HCT116 (cell line): ENCODE measurements around the gene UBE3C. TPM values are rescaled to one million over a fixed set of nuclear protein-coding genes. Genes with fewer than 3 reads are reported as not detected.
A peak's percentile ranks its signal among the peaks of the same experiment; 100 is the strongest.

Experiments
- ATAC-seq: fragments of 200-7000 bp; cut with Tn5 transposase; 2 replicates; pipeline ENCODE4 v1.9.1; 2020; ENCODE audit warnings: mild to moderate bottlenecking, moderate library complexity
- BruUV-seq: library from RNA; stranded (reverse); fragments of 400-500 nt; replicated peaks from 2 replicates; lab custom pipeline; 2021; lab: Mats Ljungman, UMichigan
- CTCF ChIA-PET: fragments of 300-600 bp; sonication (Branson Sonifier 250); formaldehyde crosslinking; loops from one replicate; lab custom pipeline; 2021; ENCODE audit warnings: antibody characterized with exemption; lab: Charles Lee
- POLR2A ChIA-PET: fragments of 300-600, 350-600 bp; sonication (Branson Sonifier 250); formaldehyde crosslinking; loops from one replicate; lab custom pipeline; 2021; ENCODE audit warnings: antibody characterized with exemption; lab: Charles Lee
- RAD21 ChIA-PET, 2 experiments: fragments of 300-600 bp; sonication (Branson Sonifier 250); formaldehyde crosslinking; loops; one replicate each; lab custom pipeline; 2023; ENCODE audit warnings: low total read pairs in 2 of 2; ENCODE audit not compliant: uncharacterized antibody in 2 of 2, unreplicated experiment in 2 of 2, low non-redundant PET in 1 of 2; lab: Charles Lee
- DNase-seq: peaks from one replicate; pipeline ENCODE4 v3.0.0-alpha.2; 2010; ENCODE audit warnings: low read depth, low spot score
- H2AFZ ChIP-seq: fragments of 200-600 bp; shearing (Covaris generic), sonication (generic); 2 replicates; pipeline ENCODE4 v1.6.1; 2017; ENCODE audit warnings: low read depth, mixed run types, mixed read lengths, antibody characterized with exemption, low read length; ENCODE audit not compliant: poor library complexity, severe bottlenecking
- H3K27ac ChIP-seq: 2 replicates; pipeline ENCODE4 v1.5.1; 2012; ENCODE audit warnings: low read depth, low read length
- H3K27me3 ChIP-seq: fragments of 200-600 bp; sonication (generic); 2 replicates; pipeline ENCODE4 v1.6.1; 2016; ENCODE audit warnings: mixed run types, low read length, mixed read lengths; ENCODE audit not compliant: insufficient read depth
- H3K36me3 ChIP-seq, 2 experiments: fragments of 200-500 bp in 1 of 2; fragments of 200-600 bp in 1 of 2; sonication (Bioruptor generic) in 1 of 2; sonication (generic) in 1 of 2; 2 replicates each; pipeline versions ENCODE4 v1.5.1 to v1.6.1; 2014 to 2016; ENCODE audit warnings: low read length in 2 of 2, inconsistent platforms in 1 of 2, mixed read lengths in 1 of 2, mixed run types in 1 of 2; ENCODE audit not compliant: insufficient read depth in 2 of 2, control insufficient read depth in 1 of 2
- H3K4me1 ChIP-seq, 2 experiments: fragments of 200-600 bp in 1 of 2; sonication (generic) in 1 of 2; 2 replicates each; pipeline versions ENCODE4 v1.5.1 to v1.6.1; 2012 to 2017; ENCODE audit warnings: low read length in 2 of 2, inconsistent platforms in 1 of 2, mild to moderate bottlenecking in 1 of 2, mixed read lengths in 1 of 2, mixed run types in 1 of 2, moderate library complexity in 1 of 2; ENCODE audit not compliant: insufficient read depth in 2 of 2, control insufficient read depth in 1 of 2
- H3K4me2 ChIP-seq: fragments of 200-600 bp; sonication (generic); 2 replicates; pipeline ENCODE4 v1.6.1; 2017; ENCODE audit warnings: mixed run types, low read length, mixed read lengths
- H3K4me3 ChIP-seq, 2 experiments: fragments of 200-600 bp in 1 of 2; sonication (generic) in 1 of 2; replicated peaks in 1 of 2; 2 replicates each; pipeline ENCODE4 v1.5.1; 2011 to 2016; ENCODE audit warnings: low read length in 2 of 2, control low read depth in 1 of 2, low read depth in 1 of 2, mild to moderate bottlenecking in 1 of 2, mixed read lengths in 1 of 2, mixed run types in 1 of 2
- H3K79me2 ChIP-seq: fragments of 200-600 bp; sonication (generic); 2 replicates; pipeline ENCODE4 v1.6.1; 2017; ENCODE audit warnings: mild to moderate bottlenecking, mixed run types, low read length, moderate library complexity, mixed read lengths; ENCODE audit not compliant: insufficient read depth
- H3K9ac ChIP-seq: fragments of 200-600 bp; sonication (generic); 2 replicates; pipeline ENCODE4 v1.6.1; 2016; ENCODE audit warnings: low read length, mixed read lengths
- H3K9me2 ChIP-seq: fragments of 200-600 bp; sonication (generic), shearing (Covaris generic); 2 replicates; pipeline ENCODE4 v1.6.1; 2017; ENCODE audit warnings: mixed run types, mild to moderate bottlenecking, moderate library complexity; ENCODE audit not compliant: insufficient read depth
- H3K9me3 ChIP-seq, 2 experiments: fragments of 200-500 bp in 1 of 2; fragments of 200-600 bp in 1 of 2; sonication (Bioruptor generic) in 1 of 2; sonication (generic) in 1 of 2; 2 replicates each; pipeline ENCODE4 v1.6.1; 2014 to 2017; ENCODE audit warnings: low read length in 2 of 2, mixed read lengths in 2 of 2, inconsistent platforms in 1 of 2, low read depth in 1 of 2, mild to moderate bottlenecking in 1 of 2, mixed run types in 1 of 2, moderate library complexity in 1 of 2; ENCODE audit not compliant: control insufficient read depth in 1 of 2, insufficient read depth in 1 of 2
- H4K20me1 ChIP-seq: fragments of 200-600 bp; sonication (generic), shearing (Covaris generic); 2 replicates; pipeline ENCODE4 v1.6.1; 2017; ENCODE audit warnings: mixed run types, mild to moderate bottlenecking, moderate library complexity; ENCODE audit not compliant: insufficient read depth
- ATF3 ChIP-seq: IDR thresholded peaks from 2 replicates; pipeline ENCODE4 v1.6.1; 2012
- CBX3 ChIP-seq: IDR thresholded peaks from 2 replicates; pipeline ENCODE4 v1.6.1; 2012; ENCODE audit warnings: low read depth
- EGR1 ChIP-seq: IDR thresholded peaks from 2 replicates; pipeline ENCODE4 v1.6.1; 2012; ENCODE audit warnings: low read depth
- ELF1 ChIP-seq: IDR thresholded peaks from 2 replicates; pipeline ENCODE4 v1.6.1; 2012; ENCODE audit warnings: low read depth, borderline replicate concordance
- EZH2phosphoT487 ChIP-seq: fragments of 200-600 bp; IDR thresholded peaks from 2 replicates; pipeline ENCODE4 v1.6.1; 2018; ENCODE audit warnings: antibody characterized with exemption, borderline replicate concordance
- JUND ChIP-seq: IDR thresholded peaks from 2 replicates; pipeline ENCODE4 v1.6.1; 2012
- MAX ChIP-seq: IDR thresholded peaks from 2 replicates; pipeline ENCODE4 v1.6.1; 2012
- POLR2A ChIP-seq: IDR thresholded peaks from 2 replicates; pipeline ENCODE4 v1.7.0; 2011; ENCODE audit warnings: borderline replicate concordance; ENCODE audit not compliant: insufficient read depth, insufficient read length; ENCODE audit errors: extremely low read depth
- RAD21 ChIP-seq: IDR thresholded peaks from 2 replicates; pipeline ENCODE4 v1.6.1; 2012; ENCODE audit warnings: low read depth, mild to moderate bottlenecking
- SIN3A ChIP-seq: IDR thresholded peaks from 2 replicates; pipeline ENCODE4 v1.6.1; 2012; ENCODE audit warnings: low read depth
- SP1 ChIP-seq: IDR thresholded peaks from 2 replicates; pipeline ENCODE4 v1.6.1; 2012; ENCODE audit warnings: low read depth
- TCF7L2 ChIP-seq: IDR thresholded peaks from 2 replicates; pipeline ENCODE4 v1.7.0; 2011; ENCODE audit warnings: borderline replicate concordance, inconsistent platforms; ENCODE audit not compliant: insufficient read depth, insufficient read length; ENCODE audit errors: extremely low read depth
- YY1 ChIP-seq: IDR thresholded peaks from 2 replicates; pipeline ENCODE4 v1.6.1; 2011; ENCODE audit warnings: low read length, low read depth, moderate library complexity, mild to moderate bottlenecking; ENCODE audit not compliant: insufficient replicate concordance; ENCODE audit errors: extremely low read depth
- ZFX ChIP-seq: fragments of 450-650 bp; IDR thresholded peaks from 2 replicates; pipeline ENCODE4 v1.6.1; 2017
- ZNF274 ChIP-seq: fragments of 200-500 bp; sonication (Bioruptor generic); IDR thresholded peaks from 2 replicates; pipeline ENCODE4 v1.6.1; 2014; ENCODE audit warnings: mild to moderate bottlenecking, low read depth, low read length, inconsistent platforms
- intact Hi-C: fragments of 100-400 bp; cut with micrococcal nuclease; formaldehyde crosslinking; loops from 2 replicates; pipeline ENCODE4 v1.10.0; 2022
- total RNA-seq: library from RNA; stranded (reverse); gene quantifications from one replicate; pipeline ENCODE4 v1.2.1, GENCODE V29; 2021; ENCODE audit not compliant: unreplicated experiment
- TF ChIP-seq, protein P1 (sequence below), 3 experiments: fragments of 200-600 bp in 1 of 3; sonication (generic) in 1 of 3; IDR thresholded peaks in 2 of 3; conservative IDR thresholded peaks in 1 of 3; 2 replicates each; pipeline ENCODE4 v1.5.1; 2012 to 2017; ENCODE audit warnings: low read depth in 2 of 3, low read length in 2 of 3, antibody characterized with exemption in 1 of 3, borderline replicate concordance in 1 of 3, control low read depth in 1 of 3, mild to moderate bottlenecking in 1 of 3, mixed read lengths in 1 of 3, mixed run types in 1 of 3, moderate library complexity in 1 of 3; ENCODE audit not compliant: insufficient read depth in 1 of 3
- TF ChIP-seq, protein P2 (sequence below): IDR thresholded peaks from 2 replicates; pipeline ENCODE4 v1.6.1; 2011; ENCODE audit warnings: mild to moderate bottlenecking, low read length, moderate library complexity; ENCODE audit not compliant: insufficient replicate concordance; ENCODE audit errors: extremely low read depth

UBE3C gene
- total RNA-seq, 1 experiment from 2014 or later: 68.3 TPM

- intact Hi-C loops: no loop called here
- no peak for DNase-seq
- no peaks in the 10 kb centered on the region for H3K27me3 ChIP-seq
- CTCF ChIA-PET: interaction anchor here (1.1 kb wide), 1 partner anchor 31 kb away, joined by 4 read pairs; no protein-coding TSS in a partner anchor
- H3K4me3 ChIP-seq: no peak overlapping the region
- no peaks in the 10 kb centered on the region for H3K79me2 ChIP-seq
- RAD21 ChIA-PET: no interaction called here
- H3K27ac ChIP-seq: peak overlapping the region; percentile 86; the same call in 1 of the 2 replicates
- peaks cover 42 to 75% of the 10 kb centered on the region in 2 experiments for H3K4me1 ChIP-seq
- no peak for TF ChIP-seq POLR2A
- no peak for TF ChIP-seq ATF3
- TF ChIP-seq TCF7L2: no peak
- TF ChIP-seq ZNF274: no peak
- TF ChIP-seq, protein P1, sequence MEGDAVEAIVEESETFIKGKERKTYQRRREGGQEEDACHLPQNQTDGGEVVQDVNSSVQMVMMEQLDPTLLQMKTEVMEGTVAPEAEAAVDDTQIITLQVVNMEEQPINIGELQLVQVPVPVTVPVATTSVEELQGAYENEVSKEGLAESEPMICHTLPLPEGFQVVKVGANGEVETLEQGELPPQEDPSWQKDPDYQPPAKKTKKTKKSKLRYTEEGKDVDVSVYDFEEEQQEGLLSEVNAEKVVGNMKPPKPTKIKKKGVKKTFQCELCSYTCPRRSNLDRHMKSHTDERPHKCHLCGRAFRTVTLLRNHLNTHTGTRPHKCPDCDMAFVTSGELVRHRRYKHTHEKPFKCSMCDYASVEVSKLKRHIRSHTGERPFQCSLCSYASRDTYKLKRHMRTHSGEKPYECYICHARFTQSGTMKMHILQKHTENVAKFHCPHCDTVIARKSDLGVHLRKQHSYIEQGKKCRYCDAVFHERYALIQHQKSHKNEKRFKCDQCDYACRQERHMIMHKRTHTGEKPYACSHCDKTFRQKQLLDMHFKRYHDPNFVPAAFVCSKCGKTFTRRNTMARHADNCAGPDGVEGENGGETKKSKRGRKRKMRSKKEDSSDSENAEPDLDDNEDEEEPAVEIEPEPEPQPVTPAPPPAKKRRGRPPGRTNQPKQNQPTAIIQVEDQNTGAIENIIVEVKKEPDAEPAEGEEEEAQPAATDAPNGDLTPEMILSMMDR (IDR thresholded peaks at IDR 0.05 in 2 of 3, conservative IDR thresholded peaks at IDR 0.05 in 1 of 3; ENCODE audit: borderline replicate concordance in 1 of 3, insufficient read depth in 1 of 3, low read depth in 2 of 3, low read length in 2 of 3): no peak
- TF ChIP-seq YY1: no peak
- TF ChIP-seq ELF1: no peak
- no peak for TF ChIP-seq EGR1
- no peak for TF ChIP-seq RAD21
- TF ChIP-seq, protein P2, sequence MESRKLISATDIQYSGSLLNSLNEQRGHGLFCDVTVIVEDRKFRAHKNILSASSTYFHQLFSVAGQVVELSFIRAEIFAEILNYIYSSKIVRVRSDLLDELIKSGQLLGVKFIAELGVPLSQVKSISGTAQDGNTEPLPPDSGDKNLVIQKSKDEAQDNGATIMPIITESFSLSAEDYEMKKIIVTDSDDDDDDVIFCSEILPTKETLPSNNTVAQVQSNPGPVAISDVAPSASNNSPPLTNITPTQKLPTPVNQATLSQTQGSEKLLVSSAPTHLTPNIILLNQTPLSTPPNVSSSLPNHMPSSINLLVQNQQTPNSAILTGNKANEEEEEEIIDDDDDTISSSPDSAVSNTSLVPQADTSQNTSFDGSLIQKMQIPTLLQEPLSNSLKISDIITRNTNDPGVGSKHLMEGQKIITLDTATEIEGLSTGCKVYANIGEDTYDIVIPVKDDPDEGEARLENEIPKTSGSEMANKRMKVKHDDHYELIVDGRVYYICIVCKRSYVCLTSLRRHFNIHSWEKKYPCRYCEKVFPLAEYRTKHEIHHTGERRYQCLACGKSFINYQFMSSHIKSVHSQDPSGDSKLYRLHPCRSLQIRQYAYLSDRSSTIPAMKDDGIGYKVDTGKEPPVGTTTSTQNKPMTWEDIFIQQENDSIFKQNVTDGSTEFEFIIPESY: no peak
- TF ChIP-seq MAX: no peak
- no peak for TF ChIP-seq CBX3
- no peak for TF ChIP-seq JUND
- TF ChIP-seq SIN3A: no peak
- TF ChIP-seq EZH2phosphoT487: no peak
- TF ChIP-seq ZFX: no peak
- TF ChIP-seq SP1: no peak
- TF ChIP-seq, all 23 proteins: peak for 0
- no TSS peak for BruUV-seq
- POLR2A ChIA-PET: no interaction called here
- Histone ChIP-seq H3K4me2 (peak overlapping the region; percentile 89), H2AFZ (no peak overlapping the region), H3K9me2 (no peaks in the 10 kb centered on the region), H3K9me3 (no peaks in the 10 kb centered on the region), H3K9ac (peak overlapping the region; percentile 7; the same call in 1 of the 2 replicates), H3K36me3 (no peaks in the 10 kb centered on the region), H4K20me1 (no peaks in the 10 kb centered on the region)
- ATAC-seq: no peak
Observed at GRCh38 chr7:157306846-157307838, 168.4 kb downstream of the UBE3C start.
